Measurements from ENCODE around the gene USP15.

The USP15 gene

GRCh38 chr12:62232143-62232729 is 28.0 kb upstream of the USP15 start:
- Histone ChIP-seq H3K27me3 (ENCODE audit: control insufficient read depth in 1 of 2, insufficient read depth in 2 of 2, low read length in 2 of 2) (no peaks in the 10 kb centered on the region), H3K9me3 (ENCODE audit: control insufficient read depth in 2 of 2, low read length in 2 of 2) (peaks cover 0 to 3% of the 10 kb centered on the region in 2 donors), H3K36me3 (ENCODE audit: control insufficient read depth in 2 of 2, insufficient read depth in 2 of 2, low read length in 2 of 2) (no peaks in the 10 kb centered on the region), H3K4me3 (ENCODE audit: low read length in 2 of 2) (no peak overlapping the region), H3K4me1 (ENCODE audit: control insufficient read depth, insufficient read depth, low read length) (no peaks in the 10 kb centered on the region), H3K27ac (ENCODE audit: low read length) (no peak overlapping the region), H3K9ac (ENCODE audit: low read length in 2 of 2) (no peak overlapping the region)

GRCh38 chr12:62233805-62234204 is 26.4 kb upstream of the USP15 start:
- no peaks in the 10 kb centered on the region for H3K27me3 ChIP-seq (ENCODE audit: control insufficient read depth in 1 of 2, insufficient read depth in 2 of 2, low read length in 2 of 2)
- H3K9me3 ChIP-seq (ENCODE audit: control insufficient read depth in 2 of 2, low read length in 2 of 2): peaks cover 3 to 4% of the 10 kb centered on the region in 2 donors
- H3K9ac ChIP-seq (ENCODE audit: low read length in 2 of 2): no peak overlapping the region
- no peaks in the 10 kb centered on the region for H3K36me3 ChIP-seq (ENCODE audit: control insufficient read depth in 2 of 2, insufficient read depth in 2 of 2, low read length in 2 of 2)
- H3K4me1 ChIP-seq (ENCODE audit: control insufficient read depth, insufficient read depth, low read length): no peaks in the 10 kb centered on the region
- H3K4me3 ChIP-seq (ENCODE audit: low read length in 2 of 2): no peak overlapping the region
- H3K27ac ChIP-seq (ENCODE audit: low read length): no peak overlapping the region

GRCh38 chr12:62239571-62239970 is 20.6 kb upstream of the USP15 start:
- Histone ChIP-seq H3K36me3 (ENCODE audit: control insufficient read depth in 2 of 2, insufficient read depth in 2 of 2, low read length in 2 of 2) (no peaks in the 10 kb centered on the region), H3K27ac (ENCODE audit: low read length) (no peak overlapping the region), H3K9ac (ENCODE audit: low read length in 2 of 2) (no peak overlapping the region), H3K27me3 (ENCODE audit: control insufficient read depth in 1 of 2, insufficient read depth in 2 of 2, low read length in 2 of 2) (no peaks in the 10 kb centered on the region), H3K9me3 (ENCODE audit: control insufficient read depth in 2 of 2, low read length in 2 of 2) (peaks cover 3 to 4% of the 10 kb centered on the region in 2 donors), H3K4me3 (ENCODE audit: low read length in 2 of 2) (no peak overlapping the region), H3K4me1 (ENCODE audit: control insufficient read depth, insufficient read depth, low read length) (no peaks in the 10 kb centered on the region)

GRCh38 chr12:62247281-62248045 is 12.7 kb upstream of the USP15 start:
- no peaks in the 10 kb centered on the region for H3K4me1 ChIP-seq (ENCODE audit: control insufficient read depth, insufficient read depth, low read length)
- no peaks in the 10 kb centered on the region for H3K9me3 ChIP-seq (ENCODE audit: control insufficient read depth in 2 of 2, low read length in 2 of 2)
- H3K9ac ChIP-seq (ENCODE audit: low read length in 2 of 2): no peak overlapping the region
- no peaks in the 10 kb centered on the region for H3K36me3 ChIP-seq (ENCODE audit: control insufficient read depth in 2 of 2, insufficient read depth in 2 of 2, low read length in 2 of 2)
- no peak overlapping the region for H3K27ac ChIP-seq (ENCODE audit: low read length)
- no peak overlapping the region for H3K4me3 ChIP-seq (ENCODE audit: low read length in 2 of 2)
- no peaks in the 10 kb centered on the region for H3K27me3 ChIP-seq (ENCODE audit: control insufficient read depth in 1 of 2, insufficient read depth in 2 of 2, low read length in 2 of 2)

- Histone ChIP-seq H3K36me3 (ENCODE audit: control insufficient read depth in 2 of 2, insufficient read depth in 2 of 2, low read length in 2 of 2) (no peaks in the 10 kb centered on the region), H3K27me3 (ENCODE audit: control insufficient read depth in 1 of 2, insufficient read depth in 2 of 2, low read length in 2 of 2) (no peaks in the 10 kb centered on the region), H3K4me3 (ENCODE audit: low read length in 2 of 2) (no peak overlapping the region), H3K27ac (ENCODE audit: low read length) (no peak overlapping the region), H3K9me3 (ENCODE audit: control insufficient read depth in 2 of 2, low read length in 2 of 2) (no peaks in the 10 kb centered on the region), H3K9ac (ENCODE audit: low read length in 2 of 2) (no peak overlapping the region), H3K4me1 (ENCODE audit: control insufficient read depth, insufficient read depth, low read length) (no peaks in the 10 kb centered on the region)
Measured at GRCh38 chr12:62248873-62249272, 11.3 kb upstream of the USP15 start.

GRCh38 chr12:62249419-62249818 is 10.8 kb upstream of the USP15 start:
- Histone ChIP-seq H3K27ac (ENCODE audit: low read length) (no peak overlapping the region), H3K9me3 (ENCODE audit: control insufficient read depth in 2 of 2, low read length in 2 of 2) (no peaks in the 10 kb centered on the region), H3K4me1 (ENCODE audit: control insufficient read depth, insufficient read depth, low read length) (no peaks in the 10 kb centered on the region), H3K4me3 (ENCODE audit: low read length in 2 of 2) (no peak overlapping the region), H3K9ac (ENCODE audit: low read length in 2 of 2) (no peak overlapping the region), H3K36me3 (ENCODE audit: control insufficient read depth in 2 of 2, insufficient read depth in 2 of 2, low read length in 2 of 2) (no peaks in the 10 kb centered on the region), H3K27me3 (ENCODE audit: control insufficient read depth in 1 of 2, insufficient read depth in 2 of 2, low read length in 2 of 2) (no peaks in the 10 kb centered on the region)

GRCh38 chr12:62250671-62251608 is 9.3 kb upstream of the USP15 start:
- Histone ChIP-seq H3K4me3 (ENCODE audit: low read length in 2 of 2) (no peak overlapping the region), H3K27me3 (ENCODE audit: control insufficient read depth in 1 of 2, insufficient read depth in 2 of 2, low read length in 2 of 2) (no peaks in the 10 kb centered on the region), H3K9me3 (ENCODE audit: control insufficient read depth in 2 of 2, low read length in 2 of 2) (no peaks in the 10 kb centered on the region), H3K4me1 (ENCODE audit: control insufficient read depth, insufficient read depth, low read length) (no peaks in the 10 kb centered on the region), H3K9ac (ENCODE audit: low read length in 2 of 2) (no peak overlapping the region), H3K27ac (ENCODE audit: low read length) (no peak overlapping the region), H3K36me3 (ENCODE audit: control insufficient read depth in 2 of 2, insufficient read depth in 2 of 2, low read length in 2 of 2) (no peaks in the 10 kb centered on the region)

GRCh38 chr12:62251609-62251958 is 8.6 kb upstream of the USP15 start:
- Histone ChIP-seq H3K36me3 (ENCODE audit: control insufficient read depth in 2 of 2, insufficient read depth in 2 of 2, low read length in 2 of 2) (no peaks in the 10 kb centered on the region), H3K4me3 (ENCODE audit: low read length in 2 of 2) (no peak overlapping the region), H3K9ac (ENCODE audit: low read length in 2 of 2) (no peak overlapping the region), H3K4me1 (ENCODE audit: control insufficient read depth, insufficient read depth, low read length) (no peaks in the 10 kb centered on the region), H3K27me3 (ENCODE audit: control insufficient read depth in 1 of 2, insufficient read depth in 2 of 2, low read length in 2 of 2) (no peaks in the 10 kb centered on the region), H3K9me3 (ENCODE audit: control insufficient read depth in 2 of 2, low read length in 2 of 2) (no peaks in the 10 kb centered on the region), H3K27ac (ENCODE audit: low read length) (no peak overlapping the region)

- Histone ChIP-seq H3K4me1 (ENCODE audit: control insufficient read depth, insufficient read depth, low read length) (no peaks in the 10 kb centered on the region), H3K27ac (ENCODE audit: low read length) (no peak overlapping the region), H3K9me3 (ENCODE audit: control insufficient read depth in 2 of 2, low read length in 2 of 2) (no peaks in the 10 kb centered on the region), H3K4me3 (ENCODE audit: low read length in 2 of 2) (no peak overlapping the region), H3K27me3 (ENCODE audit: control insufficient read depth in 1 of 2, insufficient read depth in 2 of 2, low read length in 2 of 2) (no peaks in the 10 kb centered on the region), H3K36me3 (ENCODE audit: control insufficient read depth in 2 of 2, insufficient read depth in 2 of 2, low read length in 2 of 2) (no peaks in the 10 kb centered on the region), H3K9ac (ENCODE audit: low read length in 2 of 2) (no peak overlapping the region)
Measured at GRCh38 chr12:62252576-62252975, 7.6 kb upstream of the USP15 start.

GRCh38 chr12:62254967-62255366 is 5.2 kb upstream of the USP15 start:
- no peak overlapping the region for H3K4me3 ChIP-seq (ENCODE audit: low read length in 2 of 2)
- no peaks in the 10 kb centered on the region for H3K36me3 ChIP-seq (ENCODE audit: control insufficient read depth in 2 of 2, insufficient read depth in 2 of 2, low read length in 2 of 2)
- no peaks in the 10 kb centered on the region for H3K9me3 ChIP-seq (ENCODE audit: control insufficient read depth in 2 of 2, low read length in 2 of 2)
- no peak overlapping the region for H3K27ac ChIP-seq (ENCODE audit: low read length)
- no peaks in the 10 kb centered on the region for H3K4me1 ChIP-seq (ENCODE audit: control insufficient read depth, insufficient read depth, low read length)
- no peaks in the 10 kb centered on the region for H3K27me3 ChIP-seq (ENCODE audit: control insufficient read depth in 1 of 2, insufficient read depth in 2 of 2, low read length in 2 of 2)
- no peak overlapping the region for H3K9ac ChIP-seq (ENCODE audit: low read length in 2 of 2)
